HEK293 (cell line): Measurements from ENCODE around the gene TRPV5.

Source experiments
- CTCF ChIA-PET: fragments of 350-600 bp; formaldehyde crosslinking; extraction: SDS; loops from one replicate; lab custom pipeline; 2021; ENCODE audit warnings: antibody characterized with exemption; lab: Yijun Ruan, JAX
- POLR2A ChIA-PET: fragments of 300-600 bp; formaldehyde crosslinking; extraction: SDS; loops from one replicate; lab custom pipeline; 2020; ENCODE audit warnings: antibody characterized with exemption, inconsistent platforms; lab: Yijun Ruan, JAX
- H3K27ac ChIP-seq: fragments of 200-500 bp; sonication (Bioruptor generic); 2 replicates; pipeline ENCODE4 v1.5.1; 2014; ENCODE audit warnings: low read depth, low read length, control low read depth, inconsistent platforms; ENCODE audit errors: extremely low read depth
- H3K36me3 ChIP-seq, 2 experiments: fragments of 200-500 bp in 1 of 2; sonication (Bioruptor generic) in 1 of 2; 1 replicate in 1 of 2; 2 replicates in 1 of 2; pipeline ENCODE4 v1.5.1; 2014 to 2017; ENCODE audit warnings: inconsistent platforms in 2 of 2, low read length in 2 of 2; ENCODE audit not compliant: control insufficient read depth in 2 of 2, insufficient read depth in 1 of 2
- H3K4me1 ChIP-seq: fragments of 200-500 bp; sonication (Bioruptor generic); 2 replicates; pipeline ENCODE4 v1.5.1; 2014; ENCODE audit warnings: mild to moderate bottlenecking, low read length, inconsistent platforms; ENCODE audit not compliant: control insufficient read depth, insufficient read depth
- H3K4me3 ChIP-seq: 2 replicates; pipeline ENCODE4 v1.5.1; 2011; ENCODE audit warnings: low read depth, mild to moderate bottlenecking, control low read depth, low read length, moderate library complexity
- H3K9me3 ChIP-seq: fragments of 200-500 bp; sonication (Bioruptor generic); 2 replicates; pipeline ENCODE4 v1.5.1; 2014; ENCODE audit warnings: low read depth, low read length, inconsistent platforms; ENCODE audit not compliant: control insufficient read depth, insufficient read depth
- AEBP2 ChIP-seq: fragments of 450-650 bp; formaldehyde crosslinking; IDR thresholded peaks from 2 replicates; pipeline ENCODE4 v1.5.1; 2016; ENCODE audit warnings: missing biosample characterization, missing genetic modification characterization, borderline replicate concordance
- BCL6B ChIP-seq: fragments of 450-650 bp; formaldehyde crosslinking; IDR thresholded peaks from 2 replicates; pipeline ENCODE4 v1.5.1; 2017; ENCODE audit warnings: missing biosample characterization, missing genetic modification characterization
- ELK4 ChIP-seq: IDR thresholded peaks from 2 replicates; pipeline ENCODE4 v1.6.1; 2011; ENCODE audit warnings: mild to moderate bottlenecking, low read depth, low read length, borderline replicate concordance
- HOXC10 ChIP-seq: sonication (generic); formaldehyde crosslinking; IDR thresholded peaks from 2 replicates; pipeline ENCODE4 v1.8.1; 2023; ENCODE audit warnings: mild to moderate bottlenecking, missing genetic modification reagents
- REST ChIP-seq: fragments of 450-650 bp; formaldehyde crosslinking; IDR thresholded peaks from 2 replicates; pipeline ENCODE4 v1.5.1; 2016; ENCODE audit warnings: missing biosample characterization, missing genetic modification characterization
- ZBTB10 ChIP-seq: fragments of 450-650 bp; formaldehyde crosslinking; IDR thresholded peaks from 2 replicates; pipeline ENCODE4 v1.5.1; 2016; ENCODE audit warnings: missing biosample characterization, missing genetic modification characterization
- ZBTB20 ChIP-seq: fragments of 450-650 bp; formaldehyde crosslinking; IDR thresholded peaks from 2 replicates; pipeline ENCODE4 v1.5.1; 2016; ENCODE audit warnings: missing biosample characterization, missing genetic modification characterization
- ZEB2 ChIP-seq: fragments of 450-650 bp; formaldehyde crosslinking; IDR thresholded peaks from 2 replicates; pipeline ENCODE4 v1.5.1; 2016; ENCODE audit warnings: missing biosample characterization, missing genetic modification characterization
- ZFHX2 ChIP-seq: fragments of 450-650 bp; formaldehyde crosslinking; conservative IDR thresholded peaks from 2 replicates; pipeline ENCODE4 v1.5.1; 2016; ENCODE audit warnings: missing biosample characterization, missing genetic modification characterization
- ZIC2 ChIP-seq: fragments of 450-650 bp; formaldehyde crosslinking; IDR thresholded peaks from 2 replicates; pipeline ENCODE4 v1.5.1; 2016; ENCODE audit warnings: missing biosample characterization, missing genetic modification characterization
- ZNF266 ChIP-seq: fragments of 450-650 bp; formaldehyde crosslinking; IDR thresholded peaks from 2 replicates; pipeline ENCODE4 v1.5.1; 2016; ENCODE audit warnings: missing biosample characterization, missing genetic modification characterization, low read depth
- ZNF280D ChIP-seq: fragments of 450-650 bp; formaldehyde crosslinking; IDR thresholded peaks from 2 replicates; pipeline ENCODE4 v1.5.1; 2016; ENCODE audit warnings: missing biosample characterization, missing genetic modification characterization
- ZNF433 ChIP-seq: fragments of 450-650 bp; formaldehyde crosslinking; IDR thresholded peaks from 2 replicates; pipeline ENCODE4 v1.5.1; 2016; ENCODE audit warnings: missing biosample characterization, missing genetic modification characterization, low read depth
- ZNF529 ChIP-seq: fragments of 450-650 bp; formaldehyde crosslinking; IDR thresholded peaks from 2 replicates; pipeline ENCODE4 v1.5.1; 2017; ENCODE audit warnings: missing genetic modification characterization, missing biosample characterization; ENCODE audit not compliant: insufficient replicate concordance
- ZNF624 ChIP-seq: fragments of 450-650 bp; formaldehyde crosslinking; IDR thresholded peaks from 2 replicates; pipeline ENCODE4 v1.5.1; 2017; ENCODE audit warnings: missing biosample characterization, missing genetic modification characterization
- ZNF626 ChIP-seq: fragments of 450-650 bp; sonication (Bioruptor Pico); formaldehyde crosslinking; IDR thresholded peaks from 2 replicates; pipeline ENCODE4 v1.5.1; 2018; ENCODE audit warnings: missing biosample characterization, missing genetic modification characterization, inconsistent platforms
- ZNF654 ChIP-seq: fragments of 450-650 bp; formaldehyde crosslinking; IDR thresholded peaks from 2 replicates; pipeline ENCODE4 v1.5.1; 2016; ENCODE audit warnings: low read depth, missing biosample characterization, missing genetic modification characterization
- ZSCAN4 ChIP-seq: fragments of 450-650 bp; formaldehyde crosslinking; IDR thresholded peaks from 2 replicates; pipeline ENCODE4 v1.5.1; 2017; ENCODE audit warnings: missing biosample characterization, missing genetic modification characterization

Gene TRPV5

GRCh38 chr7:142898377-142899170 is 35.0 kb downstream of the TRPV5 start:
- Histone ChIP-seq H3K4me3 (no peak overlapping the region), H3K36me3 (no peaks in the 10 kb centered on the region), H3K9me3 (no peaks in the 10 kb centered on the region), H3K27ac (no peak overlapping the region), H3K4me1 (no peaks in the 10 kb centered on the region)
- TF ChIP-seq ZNF626 (tag by site-specific recombination) (no peak), ZNF624 (tag by site-specific recombination) (no peak), ZEB2 (tag by site-specific recombination) (no peak), REST (tag by site-specific recombination) (no peak), ZNF266 (no peak)
- ChIA-PET CTCF (interaction anchor here (4.0 kb wide), 1 partner anchor 316 kb away, joined by 16 read pairs; no protein-coding TSS in a partner anchor), POLR2A (interaction anchor here (0.7 kb wide), 1 partner anchor 23 kb away, joined by 4 read pairs; no protein-coding TSS in a partner anchor)

GRCh38 chr7:142897691-142898090 is 35.9 kb downstream of the TRPV5 start:
- Histone ChIP-seq H3K4me3 (no peak overlapping the region), H3K27ac (no peak overlapping the region), H3K36me3 (no peaks in the 10 kb centered on the region), H3K4me1 (no peaks in the 10 kb centered on the region), H3K9me3 (no peaks in the 10 kb centered on the region)
- CTCF ChIA-PET = interaction anchor here (1.0 kb wide), 1 partner anchor 103 kb away, joined by 5 read pairs; no protein-coding TSS in a partner anchor
- POLR2A ChIA-PET = interaction anchor here (0.7 kb wide), 1 partner anchor 22 kb away, joined by 4 read pairs; no protein-coding TSS in a partner anchor
- TF ChIP-seq ZNF654 (no peak), ZIC2 (no peak), ZNF280D (tag by site-specific recombination) (no peak), ZSCAN4 (tag by site-specific recombination) (no peak), ZFHX2 (tag by site-specific recombination) (no peak), ZNF529 (tag by site-specific recombination) (no peak), ZBTB10 (tag by site-specific recombination) (no peak), HOXC10 (CRISPR knock-in tag) (no peak), ZNF433 (tag by site-specific recombination) (no peak), ZBTB20 (no peak), BCL6B (tag by site-specific recombination) (no peak), AEBP2 (no peak), ELK4 (no peak)
